ENCODE data around the gene CADPS2.

The CADPS2 gene

DNA sequence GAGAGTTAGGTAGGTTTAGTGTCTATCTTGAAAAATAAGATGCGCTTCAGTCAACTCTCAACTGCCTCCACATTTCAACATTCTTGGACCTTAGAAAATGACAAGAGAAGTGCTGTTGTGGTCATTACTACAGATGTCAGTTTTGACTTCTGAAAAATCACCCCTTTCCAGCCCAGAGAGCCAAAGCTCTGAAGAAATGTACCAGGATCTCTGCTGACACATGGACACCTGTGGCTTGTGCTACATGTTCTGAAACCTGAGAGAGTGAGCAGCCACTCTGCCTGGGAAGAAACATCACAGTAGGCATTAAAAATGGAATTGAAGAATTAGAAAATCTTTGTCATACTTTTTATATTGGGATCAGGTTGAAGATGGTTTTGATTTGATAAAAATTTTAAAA lies 545.8 kb downstream of the CADPS2 start:
- peak; percentile 96 for DNase-seq
- Histone ChIP-seq H3K9ac (ENCODE audit: low read length) (peak overlapping the region; percentile 53), H3K36me3 (replicated peaks; ENCODE audit: insufficient read depth, low read length) (no peaks in the 10 kb centered on the region), H3K4me2 (ENCODE audit: low read depth, low read length) (peak overlapping the region; percentile 69), H3K27ac (ENCODE audit: low read length) (peak overlapping the region; percentile 93), H3F3A (ENCODE audit: insufficient read depth, low read length) (peaks cover 53% of the 10 kb centered on the region), H3K79me2 (ENCODE audit: low read length) (no peaks in the 10 kb centered on the region), H2AFZ (ENCODE audit: low read length) (no peak overlapping the region), H3K9me3 (replicated peaks; ENCODE audit: insufficient read depth, low read length) (no peaks in the 10 kb centered on the region), H3K9me2 (replicated peaks; ENCODE audit: insufficient read depth, low read length) (no peaks in the 10 kb centered on the region), H3K27me3 (replicated peaks; ENCODE audit: insufficient read depth, low read length) (no peaks in the 10 kb centered on the region), H4K20me1 (ENCODE audit: insufficient read depth, low read length) (no peaks in the 10 kb centered on the region), H3K4me3 (ENCODE audit: low read length) (no peak overlapping the region), H3K4me1 (ENCODE audit: low read length) (peaks cover 79% of the 10 kb centered on the region)
- TF ChIP-seq EZH2 (optimal IDR thresholded peaks at IDR 0.05; ENCODE audit: low read depth, low read length) (no peak), EZH2phosphoT487 (IDR thresholded peaks at IDR 0.05; ENCODE audit: low read length) (no peak)
- TF ChIP-seq, protein P1, sequence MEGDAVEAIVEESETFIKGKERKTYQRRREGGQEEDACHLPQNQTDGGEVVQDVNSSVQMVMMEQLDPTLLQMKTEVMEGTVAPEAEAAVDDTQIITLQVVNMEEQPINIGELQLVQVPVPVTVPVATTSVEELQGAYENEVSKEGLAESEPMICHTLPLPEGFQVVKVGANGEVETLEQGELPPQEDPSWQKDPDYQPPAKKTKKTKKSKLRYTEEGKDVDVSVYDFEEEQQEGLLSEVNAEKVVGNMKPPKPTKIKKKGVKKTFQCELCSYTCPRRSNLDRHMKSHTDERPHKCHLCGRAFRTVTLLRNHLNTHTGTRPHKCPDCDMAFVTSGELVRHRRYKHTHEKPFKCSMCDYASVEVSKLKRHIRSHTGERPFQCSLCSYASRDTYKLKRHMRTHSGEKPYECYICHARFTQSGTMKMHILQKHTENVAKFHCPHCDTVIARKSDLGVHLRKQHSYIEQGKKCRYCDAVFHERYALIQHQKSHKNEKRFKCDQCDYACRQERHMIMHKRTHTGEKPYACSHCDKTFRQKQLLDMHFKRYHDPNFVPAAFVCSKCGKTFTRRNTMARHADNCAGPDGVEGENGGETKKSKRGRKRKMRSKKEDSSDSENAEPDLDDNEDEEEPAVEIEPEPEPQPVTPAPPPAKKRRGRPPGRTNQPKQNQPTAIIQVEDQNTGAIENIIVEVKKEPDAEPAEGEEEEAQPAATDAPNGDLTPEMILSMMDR (IDR thresholded peaks at IDR 0.05; ENCODE audit: low read length), result no peak

DNA sequence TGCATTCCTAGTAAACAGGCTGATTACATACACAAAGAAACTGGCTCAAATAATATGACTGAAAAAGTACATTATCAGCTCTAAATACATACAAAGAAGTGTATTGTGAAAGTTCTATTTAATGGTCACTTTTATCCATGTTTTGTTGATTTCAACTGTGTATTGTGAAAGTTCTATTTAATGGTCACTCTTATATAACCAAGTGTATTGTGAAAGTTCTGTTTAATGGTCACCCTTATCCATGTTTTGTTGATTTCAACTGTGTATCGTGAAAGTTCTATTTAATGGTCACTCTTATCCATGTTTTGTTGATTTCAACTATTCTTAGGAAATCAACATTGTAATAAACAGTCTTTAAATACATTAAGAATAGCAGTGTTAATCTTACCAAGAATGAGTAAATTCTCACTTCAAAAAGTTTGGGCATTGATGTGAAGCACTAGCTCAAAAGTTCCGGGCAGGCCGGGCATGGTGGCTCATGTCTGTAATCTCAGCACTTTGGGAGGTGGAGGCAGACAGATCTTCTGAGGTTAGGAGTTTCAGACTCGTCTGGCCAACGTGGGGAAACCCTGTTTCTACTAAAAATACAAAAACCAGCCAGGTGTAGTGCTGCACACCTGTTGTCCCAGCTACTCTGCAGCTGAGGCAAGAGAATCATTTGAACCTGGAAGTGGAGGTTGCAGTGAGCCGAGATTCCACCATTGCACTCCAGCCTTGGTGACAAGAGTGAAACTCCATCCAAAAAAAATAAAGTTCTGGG lies 546.9 kb downstream of the CADPS2 start:
- H3K9me2 ChIP-seq (replicated peaks; ENCODE audit: insufficient read depth, low read length), result no peaks in the 10 kb centered on the region
- TF ChIP-seq, protein P1 (IDR thresholded peaks at IDR 0.05; ENCODE audit: low read length), result no peak; the same call in 1 of the 2 replicates
- TF ChIP-seq EZH2phosphoT487 (IDR thresholded peaks at IDR 0.05; ENCODE audit: low read length), result no peak
- no peak for TF ChIP-seq EZH2 (optimal IDR thresholded peaks at IDR 0.05; ENCODE audit: low read depth, low read length)

DNA sequence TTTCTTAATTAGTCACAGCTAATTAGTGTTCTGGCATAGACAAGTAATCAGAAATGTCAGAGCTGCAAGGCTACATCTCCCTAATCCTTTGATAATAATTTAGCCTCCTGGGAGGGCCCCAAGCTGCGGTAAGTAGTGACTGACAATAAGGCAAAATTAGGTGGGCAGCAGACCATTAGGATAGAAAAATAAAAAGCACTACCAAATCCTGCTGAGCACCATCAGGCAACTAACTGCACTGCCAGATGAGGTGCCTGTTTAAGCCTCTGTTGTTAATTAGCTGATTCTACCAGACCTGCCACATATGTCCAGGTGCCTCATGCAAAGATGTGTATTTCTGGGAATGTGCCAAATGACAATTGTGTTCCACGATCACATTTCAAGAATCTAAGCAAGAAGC lies 549.2 kb downstream of the CADPS2 start:
- Histone ChIP-seq H3F3A (ENCODE audit: insufficient read depth, low read length) (peaks cover 36% of the 10 kb centered on the region), H3K9me3 (replicated peaks; ENCODE audit: insufficient read depth, low read length) (no peaks in the 10 kb centered on the region), H3K4me2 (ENCODE audit: low read depth, low read length) (no peak overlapping the region), H2AFZ (ENCODE audit: low read length) (no peak overlapping the region), H3K36me3 (replicated peaks; ENCODE audit: insufficient read depth, low read length) (no peaks in the 10 kb centered on the region), H3K9me2 (replicated peaks; ENCODE audit: insufficient read depth, low read length) (no peaks in the 10 kb centered on the region), H3K27ac (ENCODE audit: low read length) (no peak overlapping the region), H3K27me3 (replicated peaks; ENCODE audit: insufficient read depth, low read length) (no peaks in the 10 kb centered on the region), H4K20me1 (ENCODE audit: insufficient read depth, low read length) (no peaks in the 10 kb centered on the region), H3K4me3 (ENCODE audit: low read length) (no peak overlapping the region), H3K4me1 (ENCODE audit: low read length) (peaks cover 50% of the 10 kb centered on the region), H3K9ac (ENCODE audit: low read length) (no peak overlapping the region), H3K79me2 (ENCODE audit: low read length) (no peaks in the 10 kb centered on the region)
- no peak for DNase-seq
- TF ChIP-seq EZH2 (optimal IDR thresholded peaks at IDR 0.05; ENCODE audit: low read depth, low read length) (no peak), EZH2phosphoT487 (IDR thresholded peaks at IDR 0.05; ENCODE audit: low read length) (no peak)
- TF ChIP-seq, protein P1 (IDR thresholded peaks at IDR 0.05; ENCODE audit: low read length), result no peak

More for the DNA sequence above, 546.9 kb downstream of the CADPS2 start:
- H3K4me3 ChIP-seq (ENCODE audit: low read length), result peak overlapping the region; percentile 12; the same call in 1 of the 2 replicates
- H3K36me3 ChIP-seq (replicated peaks; ENCODE audit: insufficient read depth, low read length), result no peaks in the 10 kb centered on the region
- peaks cover 49% of the 10 kb centered on the region for H3F3A ChIP-seq (ENCODE audit: insufficient read depth, low read length)
- no peak overlapping the region for H2AFZ ChIP-seq (ENCODE audit: low read length)
- H3K4me1 ChIP-seq (ENCODE audit: low read length), result peaks cover 73% of the 10 kb centered on the region
- no peaks in the 10 kb centered on the region for H3K27me3 ChIP-seq (replicated peaks; ENCODE audit: insufficient read depth, low read length)
- no peaks in the 10 kb centered on the region for H3K9me3 ChIP-seq (replicated peaks; ENCODE audit: insufficient read depth, low read length)
- no peaks in the 10 kb centered on the region for H4K20me1 ChIP-seq (ENCODE audit: insufficient read depth, low read length)
- peak overlapping the region; percentile 53; the same call in 1 of the 2 replicates for H3K9ac ChIP-seq (ENCODE audit: low read length)
- peak; percentile 95 for DNase-seq
- H3K27ac ChIP-seq (ENCODE audit: low read length), result peak overlapping the region; percentile 93
- no peaks in the 10 kb centered on the region for H3K79me2 ChIP-seq (ENCODE audit: low read length)
- peak overlapping the region; percentile 69 for H3K4me2 ChIP-seq (ENCODE audit: low read depth, low read length)

Measured in MM.1S (cell line).